GM23338 (cell line): ENCODE measurements around the gene ACAT2. TPM values are rescaled to one million over a fixed set of nuclear protein-coding genes. Genes with fewer than 3 reads are reported as not detected.

Experiments used
- ATAC-seq: fragments of 200-7000 bp; cut with Tn5 transposase; 3 replicates; pipeline ENCODE4 v1.9.1; 2020
- DNase-seq: peaks from one replicate; pipeline ENCODE4 v3.0.0-alpha.2; 2015; ENCODE audit warnings: low spot score
- H2AFZ ChIP-seq: fragments of 200-600 bp; sonication (generic); 2 replicates; pipeline ENCODE4 v1.8.0; 2016; ENCODE audit warnings: antibody characterized with exemption, mild to moderate bottlenecking, moderate library complexity
- H3F3A ChIP-seq: fragments of 200-600 bp; sonication (generic); replicated peaks from 2 replicates; pipeline ENCODE4 v1.8.0; 2017; ENCODE audit warnings: antibody characterized with exemption, mixed run types, low read depth
- H3K27ac ChIP-seq: fragments of 200-600 bp; sonication (generic); 2 replicates; pipeline ENCODE4 v1.6.1; 2016; ENCODE audit warnings: low read depth
- H3K27me3 ChIP-seq: fragments of 200-600 bp; sonication (generic); 2 replicates; pipeline ENCODE4 v1.8.0; 2016; ENCODE audit warnings: mild to moderate bottlenecking, mixed run types, moderate library complexity; ENCODE audit not compliant: insufficient read depth
- H3K36me3 ChIP-seq: fragments of 200-600 bp; sonication (generic); 2 replicates; pipeline ENCODE4 v1.8.0; 2016; ENCODE audit warnings: mild to moderate bottlenecking; ENCODE audit not compliant: insufficient read depth
- H3K4me1 ChIP-seq: fragments of 200-600 bp; sonication (generic); 2 replicates; pipeline ENCODE4 v1.8.0; 2016; ENCODE audit warnings: mild to moderate bottlenecking, moderate library complexity; ENCODE audit not compliant: insufficient read depth
- H3K4me2 ChIP-seq: fragments of 200-600 bp; sonication (generic); 2 replicates; pipeline ENCODE4 v1.7.1; 2017; ENCODE audit warnings: mixed run types
- H3K4me3 ChIP-seq: fragments of 200-600 bp; sonication (generic); 2 replicates; pipeline ENCODE4 v1.6.1; 2016; ENCODE audit warnings: mixed run types
- H3K79me2 ChIP-seq: fragments of 200-600 bp; sonication (generic); replicated peaks from 2 replicates; pipeline ENCODE4 v1.8.0; 2017; ENCODE audit warnings: mild to moderate bottlenecking; ENCODE audit not compliant: insufficient read depth
- H3K9me2 ChIP-seq: fragments of 200-600 bp; sonication (generic); 2 replicates; pipeline ENCODE4 v1.8.0; 2017; ENCODE audit not compliant: insufficient read depth
- H4K20me1 ChIP-seq: fragments of 200-600 bp; sonication (generic); replicated peaks from 2 replicates; pipeline ENCODE4 v1.8.0; 2017; ENCODE audit warnings: mild to moderate bottlenecking; ENCODE audit not compliant: insufficient read depth
- H3K27ac Mint-ChIP-seq: 2 replicates; pipeline ENCODE4 v1.8.0; 2020; ENCODE audit warnings: inconsistent platforms, mild to moderate bottlenecking, moderate library complexity, mixed read lengths
- H3K27me3 Mint-ChIP-seq: 3 replicates; pipeline ENCODE4 v1.8.0; 2022; ENCODE audit warnings: low read depth, mild to moderate bottlenecking, moderate library complexity, mixed read lengths, inconsistent platforms; ENCODE audit not compliant: insufficient read depth, poor library complexity
- H3K36me3 Mint-ChIP-seq: 3 replicates; pipeline ENCODE4 v1.8.0; 2021; ENCODE audit warnings: low read depth, mild to moderate bottlenecking, inconsistent platforms, moderate library complexity, mixed read lengths
- H3K4me1 Mint-ChIP-seq: 3 replicates; pipeline ENCODE4 v1.8.0; 2020; ENCODE audit warnings: mild to moderate bottlenecking, inconsistent platforms, mixed read lengths
- H3K4me3 Mint-ChIP-seq: 3 replicates; pipeline ENCODE4 v1.8.0; 2021; ENCODE audit warnings: moderate library complexity, mild to moderate bottlenecking, inconsistent platforms, mixed read lengths
- H3K9me3 Mint-ChIP-seq: 3 replicates; pipeline ENCODE4 v1.8.0; 2020; ENCODE audit warnings: moderate library complexity, mild to moderate bottlenecking, inconsistent platforms, mixed read lengths
- CREB1 ChIP-seq: fragments of 250-450 bp; sonication (Bioruptor Pico); IDR thresholded peaks from 2 replicates; pipeline ENCODE4 v1.5.0; 2020; ENCODE audit warnings: low read depth, mild to moderate bottlenecking, moderate library complexity
- CTCF ChIP-seq, 2 experiments: fragments of 200-600 bp in 1 of 2; sonication (generic) in 1 of 2; conservative IDR thresholded peaks; 2 replicates each; pipeline versions ENCODE4 v1.5.1 to v1.6.1; 2016 to 2017; ENCODE audit warnings: antibody characterized with exemption in 2 of 2, low read depth in 2 of 2, mild to moderate bottlenecking in 2 of 2, moderate library complexity in 1 of 2
- ETS1 ChIP-seq: IDR thresholded peaks from 2 replicates; pipeline ENCODE4 v1.6.1; 2016; ENCODE audit warnings: antibody characterized with exemption
- EZH2 ChIP-seq: fragments of 200-600 bp; sonication (generic); IDR thresholded peaks from one replicate; pipeline ENCODE4 v1.8.0; 2017; ENCODE audit warnings: antibody characterized with exemption, mild to moderate bottlenecking, low read depth; ENCODE audit not compliant: unreplicated experiment
- EZH2phosphoT487 ChIP-seq: fragments of 200-600 bp; sonication (generic); IDR thresholded peaks from one replicate; pipeline ENCODE4 v1.8.1; 2018; ENCODE audit warnings: antibody characterized with exemption; ENCODE audit not compliant: unreplicated experiment
- JUNB ChIP-seq: IDR thresholded peaks from one replicate; pipeline ENCODE4 v1.6.1; 2016; ENCODE audit warnings: antibody characterized with exemption; ENCODE audit not compliant: unreplicated experiment
- POLR2AphosphoS5 ChIP-seq: IDR thresholded peaks from 2 replicates; pipeline ENCODE4 v1.6.1; 2016; ENCODE audit warnings: antibody characterized with exemption, low read depth
- REST ChIP-seq: IDR thresholded peaks from one replicate; pipeline ENCODE4 v1.6.1; 2018; ENCODE audit warnings: antibody characterized with exemption; ENCODE audit not compliant: unreplicated experiment
- STAT1 ChIP-seq: IDR thresholded peaks from one replicate; pipeline ENCODE4 v1.6.1; 2016; ENCODE audit warnings: antibody characterized with exemption; ENCODE audit not compliant: unreplicated experiment
- ZNF114 ChIP-seq: fragments of 250-450 bp; sonication (Bioruptor Pico); IDR thresholded peaks from 2 replicates; pipeline ENCODE4 v1.5.0; 2020; ENCODE audit warnings: mild to moderate bottlenecking, moderate library complexity
- ZNF331 ChIP-seq: fragments of 250-450 bp; sonication (Bioruptor Pico); IDR thresholded peaks from 2 replicates; pipeline ENCODE4 v1.5.0; 2020; ENCODE audit warnings: low read depth, mild to moderate bottlenecking, moderate library complexity
- polyA plus RNA-seq: library from polyadenylated mRNA; unstranded; fragments of >200 nt; fragmentation: Nextera tagmentation; extraction: Ambion mirVana; gene quantifications from 2 replicates; pipeline ENCODE4 v1.2.1, GENCODE V29; 2016
- total RNA-seq: library from RNA; depleted of rRNA; stranded (reverse); fragments of >200 nt; shearing (Covaris generic); gene quantifications from 2 replicates; pipeline ENCODE4 v1.2.3, GENCODE V29; 2014

ACAT2 gene
- total and polyA plus RNA-seq, 2 experiments from 2014 or later: 108 to 151 TPM

GRCh38 chr6:159715166-159715565, 46.7 kb upstream of the ACAT2 start:
- Histone ChIP-seq H3K4me1 (no peaks in the 10 kb centered on the region), H2AFZ (no peak overlapping the region), H3F3A (no peaks in the 10 kb centered on the region), H3K9me2 (no peaks in the 10 kb centered on the region), H3K4me2 (no peak overlapping the region), H3K4me3 (no peak overlapping the region), H4K20me1 (peaks cover 2% of the 10 kb centered on the region; the same call in 1 of the 2 replicates), H3K27me3 (no peaks in the 10 kb centered on the region), H3K27ac (no peak overlapping the region), H3K79me2 (peaks cover 10% of the 10 kb centered on the region; the same call in 1 of the 2 replicates), H3K36me3 (no peaks in the 10 kb centered on the region)
- Mint-ChIP-seq H3K4me3 (no peak overlapping the region), H3K27me3 (peaks cover 3% of the 10 kb centered on the region), H3K36me3 (no peaks in the 10 kb centered on the region; the same call in 2 of the 3 replicates), H3K9me3 (no peaks in the 10 kb centered on the region), H3K27ac (no peak overlapping the region), H3K4me1 (no peaks in the 10 kb centered on the region)
- ATAC-seq (no peak), DNase-seq (no peak)
- TF ChIP-seq STAT1: no peak
- no peak for TF ChIP-seq EZH2
- TF ChIP-seq ZNF331 (CRISPR knock-in tag): no peak
- TF ChIP-seq ZNF114 (CRISPR knock-in tag): no peak
- TF ChIP-seq ETS1: no peak
- no peak for TF ChIP-seq JUNB
- TF ChIP-seq EZH2phosphoT487: no peak

DNA sequence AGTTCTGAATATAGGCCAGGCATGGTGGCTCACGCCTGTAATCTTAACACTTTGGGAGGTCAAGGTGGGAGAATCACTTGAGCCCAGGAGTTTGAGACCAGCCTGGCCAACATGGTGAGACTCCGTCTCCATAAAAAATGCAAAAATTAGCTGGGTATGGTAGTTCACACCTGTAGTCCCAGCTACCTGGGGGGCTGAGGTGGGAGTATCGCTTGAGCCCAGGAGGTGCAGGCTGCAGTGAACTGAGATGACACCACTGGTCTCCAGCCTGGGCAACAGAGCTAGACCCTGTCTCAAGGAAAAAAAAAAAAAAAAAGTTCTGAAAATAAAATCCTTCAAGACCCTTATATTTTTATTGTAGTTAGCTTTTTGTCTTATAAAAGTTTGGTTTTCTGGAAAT, 46.2 kb upstream of the ACAT2 start:
- H3F3A ChIP-seq: no peaks in the 10 kb centered on the region
- no peaks in the 10 kb centered on the region for H3K9me2 ChIP-seq
- ATAC-seq: no peak
- peaks cover 4% of the 10 kb centered on the region; the same call in 1 of the 2 replicates for H4K20me1 ChIP-seq
- H3K27ac ChIP-seq: no peak overlapping the region
- H3K27me3 ChIP-seq: no peaks in the 10 kb centered on the region
- no peak overlapping the region for H2AFZ ChIP-seq
- no peaks in the 10 kb centered on the region; the same call in 2 of the 3 replicates for H3K36me3 Mint-ChIP-seq
- no peaks in the 10 kb centered on the region for H3K9me3 Mint-ChIP-seq
- peaks cover 13% of the 10 kb centered on the region; the same call in 1 of the 2 replicates for H3K79me2 ChIP-seq
- DNase-seq: no peak
- no peak overlapping the region for H3K27ac Mint-ChIP-seq
- H3K4me3 ChIP-seq: no peak overlapping the region
- peaks cover 3% of the 10 kb centered on the region for H3K27me3 Mint-ChIP-seq
- H3K4me1 Mint-ChIP-seq: no peaks in the 10 kb centered on the region
- H3K36me3 ChIP-seq: no peaks in the 10 kb centered on the region
- no peaks in the 10 kb centered on the region for H3K4me1 ChIP-seq
- no peak overlapping the region for H3K4me3 Mint-ChIP-seq
- H3K4me2 ChIP-seq: no peak overlapping the region
- TF ChIP-seq REST (no peak), POLR2AphosphoS5 (no peak), ETS1 (no peak), EZH2phosphoT487 (no peak), CTCF (conservative IDR thresholded peaks at IDR 0.05; ENCODE audit: low read depth in 2 of 2) (no peak), CREB1 (CRISPR knock-in tag) (no peak), EZH2 (no peak)
